Uterus (tissue), 2 donors: ENCODE results near the gene MCTP1.
A peak's percentile ranks its signal among the peaks of the same experiment; 100 is the strongest.

ENCODE experiments used
- CTCF ChIP-seq, 4 experiments: fragments of 200-600 bp in 2 of 4; fragments of 450-650 bp in 2 of 4; sonication (generic) in 2 of 4; IDR thresholded peaks; one replicate each; pipeline ENCODE4 v1.5.1; 2016 to 2019; ENCODE audit warnings: antibody characterized with exemption in 4 of 4, mild to moderate bottlenecking in 2 of 4, moderate library complexity in 1 of 4
- POLR2A ChIP-seq, 2 donors: fragments of 450-650 bp; IDR thresholded peaks; one replicate each; pipeline ENCODE4 v1.6.1; 2016; ENCODE audit warnings: antibody characterized with exemption in 2 of 2, mild to moderate bottlenecking in 1 of 2, moderate library complexity in 1 of 2

- TF ChIP-seq CTCF (IDR thresholded peaks at IDR 0.05) (no peak), POLR2A (IDR thresholded peaks at IDR 0.05) (peak; percentile 19 to 69)
Observed at GRCh38 chr5:95081500-95081960, 203.4 kb downstream of the MCTP1 start.
